ENCODE data around the gene ADPRH. TPM values are rescaled to one million over a fixed set of nuclear protein-coding genes. Genes with fewer than 3 reads are reported as not detected.
"Not testable (repeated sequence)": the region's sequence is repeated elsewhere in the genome, so short reads cannot be mapped to it uniquely, and the experiment has no call there.

The ADPRH gene
- total RNA-seq: 8.7 and 10.5 TPM in 2 replicates

GRCh38 chr3:119579366-119580066 lies at the start of gene ADPRH:
Gene ADPRH (plus strand): TSS chr3:119579492. CDS start chr3:119582170, 2,678 bp downstream.
- DNase-seq (ENCODE audit: low read depth in 2 of 2): peak; percentile 44 to 74

- DNase-seq (ENCODE audit: low read depth in 2 of 2): no peak
Measured at GRCh38 chr3:119529883-119530282, 49.4 kb upstream of the ADPRH start.

- DNase-seq (ENCODE audit: low read depth in 2 of 2): no peak
Measured at GRCh38 chr3:119530456-119530855, 48.8 kb upstream of the ADPRH start.

- DNase-seq (ENCODE audit: low read depth in 2 of 2): no peak
Measured at GRCh38 chr3:119531151-119531550, 48.1 kb upstream of the ADPRH start.

- no peak for DNase-seq (ENCODE audit: low read depth in 2 of 2)
Measured at GRCh38 chr3:119534296-119534695, 45.0 kb upstream of the ADPRH start.

GRCh38 chr3:119536757-119537156 lies 42.5 kb upstream of the ADPRH start:
- no peak for DNase-seq (ENCODE audit: low read depth in 2 of 2)

- DNase-seq (ENCODE audit: low read depth in 2 of 2): no peak
Measured at GRCh38 chr3:119538772-119539171, 40.5 kb upstream of the ADPRH start.

GRCh38 chr3:119541547-119541946 lies 37.7 kb upstream of the ADPRH start:
- DNase-seq (ENCODE audit: low read depth in 2 of 2): no peak

- no peak for DNase-seq (ENCODE audit: low read depth in 2 of 2)
Measured at GRCh38 chr3:119542168-119542767, 37.0 kb upstream of the ADPRH start.

GRCh38 chr3:119543147-119543546 lies 36.1 kb upstream of the ADPRH start:
- DNase-seq (ENCODE audit: low read depth in 2 of 2): no peak

GRCh38 chr3:119547227-119547626 lies 32.1 kb upstream of the ADPRH start:
- no peak for DNase-seq (ENCODE audit: low read depth in 2 of 2)

- no peak for DNase-seq (ENCODE audit: low read depth in 2 of 2)
Measured at GRCh38 chr3:119548341-119548740, 31.0 kb upstream of the ADPRH start.

- peak in 1 of 2 donors; percentile 13 for DNase-seq (ENCODE audit: low read depth in 2 of 2)
Measured at GRCh38 chr3:119550192-119550910, 28.9 kb upstream of the ADPRH start.

GRCh38 chr3:119551598-119551997 lies 27.7 kb upstream of the ADPRH start:
- no peak for DNase-seq (ENCODE audit: low read depth in 2 of 2)

GRCh38 chr3:119552928-119553327 lies 26.4 kb upstream of the ADPRH start:
- not testable (repeated sequence) for DNase-seq (ENCODE audit: low read depth in 2 of 2)

- no peak for DNase-seq (ENCODE audit: low read depth in 2 of 2)
Measured at GRCh38 chr3:119553823-119554415, 25.4 kb upstream of the ADPRH start.

GRCh38 chr3:119555309-119555735 lies 24.0 kb upstream of the ADPRH start:
- DNase-seq (ENCODE audit: low read depth in 2 of 2): peak in 1 of 2 donors; percentile 6

- no peak for DNase-seq (ENCODE audit: low read depth in 2 of 2)
Measured at GRCh38 chr3:119555929-119556328, 23.4 kb upstream of the ADPRH start.

GRCh38 chr3:119557192-119557876 lies 22.0 kb upstream of the ADPRH start:
- no peak for DNase-seq (ENCODE audit: low read depth in 2 of 2)

- no peak for DNase-seq (ENCODE audit: low read depth in 2 of 2)
Measured at GRCh38 chr3:119557877-119558269, 21.4 kb upstream of the ADPRH start.

GRCh38 chr3:119558626-119559317 lies 20.5 kb upstream of the ADPRH start:
- DNase-seq (ENCODE audit: low read depth in 2 of 2): no peak
